Activated CD4-positive, alpha-beta T cell treated with anti-CD3 and anti-CD28 coated beads, Interleukin-2, amount 50 U/mL, for 1 hour (primary cell): ENCODE data around the gene FARP1.

Experiments
- DNase-seq: peaks from one replicate; pipeline ENCODE4 v3.0.0-alpha.2; 2020

Gene FARP1

DNA sequence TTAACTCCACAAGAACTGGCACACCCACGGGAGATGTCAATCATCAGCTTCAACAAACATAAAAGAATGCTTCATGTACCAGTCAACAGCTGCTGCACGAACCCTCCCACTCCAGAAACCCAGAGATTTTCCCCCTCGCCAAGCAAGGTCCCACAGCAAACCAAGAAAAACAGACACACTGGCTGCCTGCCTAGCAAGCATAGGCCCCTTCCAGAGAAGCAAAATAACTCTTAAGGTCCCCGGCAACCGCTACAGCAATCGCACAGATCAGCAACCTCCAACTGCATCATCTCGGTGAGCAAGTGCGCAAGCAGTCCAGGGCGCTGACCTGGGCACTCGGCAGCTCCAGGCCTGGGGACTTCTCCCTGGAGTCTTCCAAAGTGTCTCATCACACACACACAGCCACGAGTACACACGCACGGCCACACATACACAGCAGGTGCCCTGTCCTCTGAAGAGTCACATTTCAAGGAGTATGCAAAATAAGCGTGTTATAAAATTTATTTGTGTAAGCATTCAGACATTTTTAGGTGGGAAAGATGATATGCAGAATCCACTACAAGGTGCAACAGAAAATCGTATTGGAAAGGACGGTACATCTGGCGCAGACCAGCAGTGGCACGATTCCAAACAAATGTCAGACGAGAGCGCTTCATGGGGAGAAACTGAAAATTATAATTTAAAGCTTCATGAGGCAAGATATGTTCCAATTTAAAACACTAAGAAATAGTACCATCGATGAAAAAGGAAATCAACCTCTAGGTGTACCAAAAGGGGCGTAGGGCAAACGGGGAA lies 309.0 kb downstream of the FARP1 start:
- no peak for DNase-seq

DNA sequence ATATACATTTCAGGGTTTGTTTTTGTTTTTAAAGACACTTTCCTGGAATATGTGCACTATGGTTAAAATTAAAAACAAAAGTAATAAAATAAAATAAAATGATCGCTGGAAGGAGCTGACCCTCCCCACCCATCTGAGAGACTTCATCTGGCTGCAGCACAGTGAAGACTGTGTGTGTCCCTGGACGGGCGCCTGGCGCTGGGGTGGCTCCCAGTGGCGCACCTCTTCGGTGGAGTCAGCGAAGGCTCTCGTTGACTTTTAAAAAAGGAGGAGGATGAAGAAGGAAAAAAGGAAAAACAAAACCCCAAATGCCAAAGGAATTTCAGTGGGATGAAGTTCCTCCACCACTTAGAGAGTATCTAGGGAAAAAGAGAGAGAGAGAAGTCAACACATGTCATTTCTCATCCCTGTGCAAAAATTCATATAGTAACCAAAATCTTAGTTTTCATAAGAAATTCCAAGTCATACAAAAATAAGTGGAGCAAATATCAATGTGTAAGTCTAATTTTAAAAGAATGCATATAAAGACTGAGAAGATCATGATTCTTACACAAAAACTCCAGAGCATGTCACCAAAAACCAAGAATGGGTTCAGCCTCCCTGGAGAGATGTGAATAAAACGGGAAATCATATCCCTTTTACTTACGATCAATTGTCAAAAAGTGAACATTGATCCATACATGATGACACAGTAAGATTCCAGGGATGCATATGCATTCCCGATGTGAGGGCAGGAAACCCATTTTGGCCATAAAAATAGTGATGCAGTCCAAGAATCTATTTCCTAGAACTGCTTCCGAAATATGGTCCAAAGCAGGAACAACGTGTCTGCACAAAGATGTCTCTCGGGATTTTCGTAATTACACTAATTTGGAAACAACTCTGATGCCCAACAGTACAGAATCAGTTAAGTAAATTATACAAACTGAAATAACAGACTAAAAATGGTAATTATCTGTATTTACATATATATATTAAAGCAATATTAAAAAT lies 310.3 kb downstream of the FARP1 start:
- DNase-seq: no peak

DNA sequence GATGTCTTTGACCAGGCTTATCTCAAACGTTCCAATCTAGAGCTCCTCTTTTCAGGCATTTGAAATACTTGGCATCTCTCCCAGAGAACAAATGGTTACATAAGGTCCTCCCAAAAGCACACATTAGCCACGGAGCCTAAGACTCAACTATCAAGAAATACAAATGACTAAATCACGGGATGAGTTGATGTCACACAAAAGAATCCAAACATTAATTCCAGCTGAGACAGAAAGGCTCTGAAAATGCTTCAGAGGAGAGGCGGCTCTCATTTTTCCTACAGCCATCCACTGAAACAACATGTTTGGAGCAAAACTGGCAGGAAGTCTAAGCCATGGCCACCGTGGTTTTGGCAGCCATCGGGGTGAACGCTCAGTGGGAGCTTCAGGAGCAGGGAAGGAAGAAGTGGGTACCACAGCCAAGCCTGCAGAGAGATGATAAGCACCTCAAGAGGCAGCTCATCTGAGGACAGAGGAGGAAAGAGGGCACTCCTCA lies 311.5 kb downstream of the FARP1 start:
- no peak for DNase-seq

DNA sequence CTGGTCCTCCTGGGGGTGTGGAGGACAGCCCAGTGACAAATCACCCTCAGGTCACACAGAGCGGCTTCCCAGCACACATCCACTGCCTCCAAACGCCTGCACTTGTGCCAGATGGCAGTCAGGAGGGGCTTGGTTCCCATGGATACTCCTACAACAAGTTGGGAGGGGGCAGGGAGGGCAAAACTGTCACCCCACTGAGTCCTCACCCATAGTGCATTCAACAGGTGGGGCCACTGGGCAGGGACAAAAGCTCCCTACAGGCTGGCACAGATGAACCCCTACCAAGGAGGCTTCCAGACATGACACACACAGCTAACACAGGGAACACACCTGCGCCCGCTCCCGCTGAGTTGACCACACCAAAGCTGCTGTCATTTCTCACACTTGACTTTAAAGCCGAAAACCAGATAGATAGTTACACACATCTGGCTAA lies 313.5 kb downstream of the FARP1 start:
- no peak for DNase-seq

DNA sequence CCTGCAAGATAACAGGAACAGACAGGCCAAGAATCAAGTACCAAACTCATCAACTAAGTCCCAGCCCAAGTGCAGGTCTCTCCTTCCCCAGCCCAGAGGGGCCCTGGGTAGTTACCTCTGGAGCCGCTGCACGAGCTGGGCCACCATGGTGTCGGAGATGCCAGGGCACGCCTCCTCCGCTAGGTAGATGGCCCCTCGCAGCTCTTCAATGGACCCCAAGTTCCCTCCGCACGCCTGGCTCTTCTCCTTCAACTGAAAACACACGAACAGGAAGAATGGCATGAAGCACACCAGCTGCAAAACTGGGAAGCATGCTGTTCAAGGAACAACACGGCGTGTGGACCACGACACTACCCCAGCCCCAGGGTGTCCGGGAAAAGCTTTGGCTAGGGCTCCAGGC lies 314.2 kb downstream of the FARP1 start:
- DNase-seq: no peak

DNA sequence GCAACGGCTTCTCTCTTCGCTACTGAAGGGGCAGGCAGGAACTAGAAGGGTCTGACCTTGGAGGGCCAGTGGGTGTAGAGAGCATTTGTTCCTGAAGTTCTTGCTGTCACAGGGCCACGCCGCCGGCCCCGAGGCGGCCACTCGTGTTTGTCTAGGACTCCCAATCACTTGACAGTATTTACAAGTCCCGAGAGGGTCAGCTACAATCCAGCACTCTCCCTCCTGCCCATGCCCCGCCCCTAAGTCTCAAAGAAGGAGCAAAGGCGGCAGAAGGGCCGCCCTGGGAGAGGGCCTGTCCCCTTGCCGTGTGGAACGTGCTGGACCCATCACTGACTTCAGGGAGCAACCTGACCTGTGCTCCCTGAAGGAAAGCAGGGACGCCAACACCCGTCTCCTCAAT lies 315.5 kb downstream of the FARP1 start:
- no peak for DNase-seq

DNA sequence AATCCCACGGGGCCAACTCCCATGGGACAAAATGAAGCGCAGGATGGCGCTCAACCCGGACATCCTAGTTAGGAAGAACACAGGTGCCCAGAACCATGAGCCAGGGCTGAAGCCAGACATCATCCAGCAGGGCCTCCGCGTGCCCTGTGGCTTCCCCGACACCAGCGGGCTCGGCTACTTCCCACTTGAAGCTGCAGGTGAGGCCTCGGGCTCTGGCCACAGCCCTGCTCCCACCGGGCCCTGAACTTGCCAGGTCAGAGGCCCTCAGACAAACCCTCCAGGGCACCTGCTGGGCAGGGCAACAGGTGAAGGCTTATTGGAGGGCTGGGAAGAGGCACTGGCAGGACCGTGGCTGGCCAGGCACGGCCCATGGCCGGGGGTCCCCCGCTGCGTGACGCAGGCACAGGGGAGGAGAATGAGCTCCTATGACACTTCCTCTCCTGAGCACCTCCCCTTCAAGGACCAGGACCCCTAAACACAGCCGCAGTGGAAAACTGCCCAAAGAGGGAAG lies 316.3 kb downstream of the FARP1 start:
- no peak for DNase-seq

DNA sequence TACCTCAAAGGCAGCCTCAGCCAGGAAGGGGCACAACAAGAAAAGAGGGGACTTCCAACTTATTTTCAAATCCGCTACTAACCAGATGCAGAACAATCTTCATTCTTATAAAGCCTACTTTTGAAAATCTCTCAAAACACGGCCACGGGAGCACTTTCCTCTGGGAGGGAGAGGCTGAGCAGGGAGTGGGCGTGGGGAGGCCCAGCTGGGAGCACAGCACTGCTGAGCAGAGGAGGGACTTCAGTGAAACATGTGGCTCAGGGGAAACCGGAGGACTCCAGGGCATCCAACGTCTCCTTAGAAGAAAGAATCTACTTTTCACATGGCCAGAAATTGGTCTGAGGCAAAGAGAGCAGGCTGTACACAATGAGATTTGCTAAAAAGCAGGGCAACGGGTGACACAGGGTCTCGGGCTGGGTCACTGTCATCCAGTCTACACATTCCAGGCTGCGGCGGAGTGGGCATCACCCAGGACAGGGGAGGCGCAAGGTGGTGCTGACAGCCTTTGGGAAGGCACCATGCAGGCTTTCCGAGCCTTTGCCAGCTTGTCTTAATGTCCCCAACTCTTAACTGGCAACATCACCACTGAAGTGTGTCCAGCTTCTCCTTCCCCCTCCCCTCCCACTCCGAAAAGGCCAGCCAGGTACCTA lies 317.0 kb downstream of the FARP1 start:
- no peak for DNase-seq

DNA sequence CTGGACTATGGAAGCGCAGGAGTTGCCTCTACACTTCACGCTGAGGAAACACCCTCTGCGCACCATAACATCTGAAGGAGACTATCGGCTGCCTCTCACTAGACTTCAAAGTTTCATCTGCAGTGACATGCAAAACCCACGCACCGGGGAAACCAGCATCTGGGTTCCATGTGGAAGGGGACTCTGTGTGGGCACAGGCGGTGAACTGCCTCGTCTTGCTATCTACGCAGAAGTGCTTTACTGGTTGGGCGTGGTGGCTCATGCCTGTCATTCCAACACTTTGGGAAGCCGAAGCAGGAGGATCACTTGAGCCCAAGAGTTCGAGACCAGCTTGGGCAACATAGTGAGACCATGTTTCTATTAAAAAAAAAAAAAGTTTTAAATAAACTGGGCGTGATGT lies 317.6 kb downstream of the FARP1 start:
- no peak for DNase-seq

DNA sequence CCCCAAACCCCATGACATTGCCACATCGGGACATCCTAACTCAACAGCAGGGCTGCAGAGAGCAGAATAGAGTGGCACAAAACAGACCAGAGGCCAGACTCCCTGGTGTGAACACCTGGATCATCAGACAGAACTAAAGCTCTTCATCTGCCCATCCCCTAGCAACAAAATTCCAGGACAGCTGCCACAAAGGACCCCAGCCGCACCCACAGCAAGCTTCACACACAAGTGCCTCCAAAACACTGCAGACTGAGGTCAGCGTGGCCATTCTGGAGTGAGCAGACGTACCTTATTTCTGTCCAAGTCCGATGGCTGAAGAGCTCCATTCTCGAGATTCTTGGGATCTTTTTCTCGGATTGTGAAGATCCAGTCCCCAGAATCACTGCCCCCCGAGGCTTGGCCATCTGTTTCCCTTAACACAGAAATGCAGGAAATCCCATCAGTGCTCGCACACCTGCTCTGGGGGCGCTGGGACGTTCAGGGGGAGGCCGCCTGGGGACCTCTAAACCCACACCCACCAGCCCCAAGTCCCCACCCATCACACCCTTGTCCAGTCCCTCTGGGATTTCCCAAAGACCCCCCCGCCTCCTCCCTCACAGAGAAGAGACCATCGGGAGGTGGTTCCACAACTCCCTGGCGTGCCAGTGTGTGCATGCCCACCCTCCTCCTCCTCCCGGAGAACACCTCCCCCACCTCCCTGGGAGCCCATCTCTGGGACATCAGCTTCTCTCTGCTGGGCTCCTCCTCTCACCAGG lies 318.8 kb downstream of the FARP1 start:
- DNase-seq: no peak

DNA sequence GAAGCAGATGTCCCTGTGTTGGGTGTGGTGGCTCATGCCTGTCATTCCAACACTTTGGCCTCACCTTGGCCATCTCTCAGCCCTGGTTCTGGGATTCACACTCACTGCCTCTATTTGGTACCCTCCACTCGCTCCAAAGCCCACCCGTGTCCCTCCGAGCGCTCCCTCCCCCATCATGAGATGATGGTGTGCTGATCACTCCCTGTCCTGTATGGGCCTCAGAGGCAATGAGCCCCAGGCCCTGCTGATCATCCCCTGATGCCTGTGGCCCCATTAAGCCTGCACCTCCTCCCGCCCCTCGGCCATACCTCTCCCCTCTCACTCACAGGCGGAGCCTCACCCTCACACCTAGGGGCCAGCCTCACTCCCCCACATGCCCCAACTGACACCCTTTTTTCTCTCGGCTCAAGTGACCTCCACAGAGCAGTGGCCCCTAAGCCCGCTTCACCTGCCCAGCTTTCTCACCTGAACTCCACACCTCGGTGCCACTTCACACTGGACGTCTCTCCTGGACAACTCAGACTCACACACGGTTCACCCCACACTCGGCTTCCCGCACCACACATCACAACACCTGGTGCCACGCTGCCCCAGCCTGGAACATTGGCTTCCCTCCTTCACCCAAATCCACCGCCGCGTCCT lies 319.5 kb downstream of the FARP1 start:
- no peak for DNase-seq

DNA sequence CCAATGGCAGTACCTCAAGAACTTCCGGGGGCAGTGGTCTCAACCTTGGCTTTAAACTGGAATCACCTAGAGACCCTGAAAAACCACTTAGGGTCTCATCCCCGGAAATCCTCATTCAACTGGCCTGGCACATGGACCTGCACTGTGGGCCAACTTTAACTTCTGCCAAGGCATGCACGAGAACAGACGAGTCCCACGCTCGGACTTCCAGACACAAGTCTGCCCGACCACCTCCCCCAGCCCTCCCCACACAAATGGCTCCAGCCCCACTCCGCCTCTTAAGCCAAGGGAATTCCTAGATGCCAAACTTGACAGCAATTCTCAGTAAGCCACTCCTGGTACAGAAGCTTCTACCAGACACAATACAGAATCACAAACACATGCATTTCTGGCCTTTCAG lies 320.1 kb downstream of the FARP1 start:
- no peak for DNase-seq

DNA sequence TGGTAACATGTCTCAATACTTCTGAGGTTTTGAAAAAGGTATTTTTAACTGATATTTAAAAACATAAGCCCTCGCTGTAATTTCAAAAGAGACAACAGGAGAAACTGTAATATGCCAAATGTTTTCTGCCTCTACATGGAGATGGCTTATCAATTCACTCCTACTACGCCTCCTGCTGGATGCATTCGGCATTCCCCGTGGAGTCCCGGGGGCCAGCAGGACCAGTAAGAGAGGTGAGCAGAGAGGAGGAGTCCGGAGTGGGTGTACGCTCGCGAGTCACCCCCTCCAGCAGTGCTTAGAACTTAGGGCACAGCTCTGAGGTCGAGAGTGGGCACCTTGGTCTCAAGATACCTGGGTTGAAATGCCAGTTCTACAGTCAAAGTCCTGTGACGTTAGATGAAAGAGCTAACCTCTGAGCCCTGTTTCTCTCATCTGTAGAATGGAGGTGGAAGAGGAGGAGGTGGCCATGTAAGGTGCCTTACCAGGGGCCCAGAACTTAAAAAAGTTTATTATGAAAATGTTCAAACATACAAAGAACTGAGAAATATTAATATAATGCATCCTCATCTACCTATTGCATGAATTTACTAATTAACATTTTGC lies 323.8 kb downstream of the FARP1 start:
- peak; percentile 40 for DNase-seq

DNA sequence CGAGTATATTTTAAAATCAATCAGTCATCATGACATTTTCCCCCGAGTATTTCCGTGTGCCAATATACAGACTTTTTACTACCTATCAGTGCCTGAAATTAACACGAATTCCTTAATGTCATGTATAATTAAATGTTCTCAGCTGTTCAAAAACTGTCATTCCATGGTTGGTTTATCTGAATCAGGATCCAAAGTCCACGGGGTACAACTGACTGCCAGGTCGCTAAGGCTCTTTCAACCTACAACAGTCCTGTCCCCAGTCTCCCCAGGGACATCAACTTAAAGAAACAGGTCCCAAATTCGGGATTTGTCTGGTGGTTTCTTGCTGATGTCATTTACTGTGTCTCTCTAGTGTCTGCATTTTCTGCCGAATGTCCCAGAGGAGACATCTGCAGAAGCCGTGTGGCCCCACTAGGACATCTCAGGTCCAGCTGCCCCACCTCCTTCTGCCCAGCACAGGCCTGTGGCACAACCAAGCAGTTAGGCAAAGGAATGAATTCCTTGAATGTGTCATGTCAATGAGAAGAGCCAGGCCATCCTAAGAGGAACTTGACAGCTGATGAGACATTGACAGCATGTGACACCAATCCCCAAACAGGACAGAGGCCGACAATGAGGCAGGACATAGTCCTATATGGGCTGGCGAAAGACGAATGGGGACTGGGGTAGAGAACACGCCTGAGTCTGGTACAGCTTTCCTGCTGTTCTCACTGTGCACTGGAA lies 324.5 kb downstream of the FARP1 start:
- DNase-seq: no peak

DNA sequence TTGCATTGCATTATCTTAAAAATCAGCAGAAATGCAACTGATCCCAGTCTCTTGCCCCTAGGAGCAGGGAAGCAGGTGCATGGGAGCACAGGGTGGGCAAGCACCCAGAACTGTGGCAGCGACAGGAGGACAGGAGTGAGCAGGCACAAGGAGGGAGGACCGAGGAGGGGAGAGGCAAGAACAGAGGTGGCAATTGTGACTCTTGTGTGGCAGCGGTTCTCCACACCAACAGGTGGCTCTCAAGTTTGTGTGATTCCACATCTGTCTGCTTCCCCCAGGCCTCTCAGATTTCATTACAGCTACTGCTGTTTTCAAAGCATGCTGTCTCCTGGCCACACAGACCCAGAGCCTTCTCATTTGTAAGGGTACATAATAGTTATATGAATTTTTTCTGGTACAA lies 325.5 kb downstream of the FARP1 start:
- DNase-seq: no peak

DNA sequence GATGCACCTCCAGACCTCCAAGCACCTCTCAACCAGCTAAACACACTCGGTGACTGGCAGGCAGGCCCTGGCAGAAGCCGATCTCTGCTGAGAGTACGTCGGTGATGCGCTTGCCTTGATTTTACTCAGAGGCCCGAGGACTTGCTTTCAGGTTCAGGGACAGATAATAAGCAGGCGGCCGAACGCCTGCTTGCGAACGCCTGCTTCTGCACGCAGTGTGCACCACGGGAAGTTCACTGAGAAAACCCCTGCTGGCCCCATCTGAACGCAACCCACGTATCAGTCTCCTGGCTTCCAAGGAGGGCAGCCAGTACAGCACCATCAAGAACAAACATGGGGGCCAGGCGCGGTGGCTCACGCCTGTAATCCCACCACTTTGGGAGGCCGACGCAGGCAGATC lies 326.0 kb downstream of the FARP1 start:
- no peak for DNase-seq

DNA sequence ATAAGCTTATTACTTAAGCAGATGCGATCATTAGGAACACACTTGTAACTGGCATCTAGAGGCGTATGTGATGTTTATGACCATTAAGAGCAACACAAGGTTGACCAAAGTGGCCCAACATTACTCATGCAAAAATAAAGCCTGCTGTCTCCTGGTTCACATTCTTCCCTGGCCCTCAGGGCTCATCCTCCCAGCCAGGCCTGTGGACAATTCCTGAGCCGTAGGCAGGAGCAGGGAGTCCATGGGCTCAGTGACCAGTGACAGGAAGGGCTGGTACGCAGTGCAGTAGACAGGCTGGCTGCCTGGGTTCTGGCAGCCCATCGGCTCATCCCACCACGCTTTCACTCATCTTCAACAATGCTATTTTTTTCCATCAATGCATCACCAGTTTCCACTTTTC lies 328.0 kb downstream of the FARP1 start:
- no peak for DNase-seq

DNA sequence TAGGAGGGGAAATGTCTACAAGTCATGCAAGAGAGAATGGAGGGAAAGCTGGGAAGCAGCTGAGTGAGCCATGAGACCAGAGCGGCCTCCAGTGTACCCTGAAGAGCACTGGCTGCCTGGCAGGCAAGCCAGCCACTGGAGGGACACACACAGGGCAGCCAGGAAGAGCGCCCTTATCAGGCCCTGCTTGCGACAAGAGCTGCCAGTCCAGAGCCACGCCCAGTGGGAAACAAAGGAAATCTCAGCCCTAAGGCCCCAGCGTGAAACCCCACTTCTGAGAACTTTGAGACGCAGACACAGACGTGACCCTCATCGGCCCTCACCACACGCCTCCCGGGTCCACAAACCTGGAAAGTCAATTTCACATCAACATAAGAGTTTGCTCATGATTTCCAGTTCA lies 329.0 kb downstream of the FARP1 start:
- DNase-seq: no peak

DNA sequence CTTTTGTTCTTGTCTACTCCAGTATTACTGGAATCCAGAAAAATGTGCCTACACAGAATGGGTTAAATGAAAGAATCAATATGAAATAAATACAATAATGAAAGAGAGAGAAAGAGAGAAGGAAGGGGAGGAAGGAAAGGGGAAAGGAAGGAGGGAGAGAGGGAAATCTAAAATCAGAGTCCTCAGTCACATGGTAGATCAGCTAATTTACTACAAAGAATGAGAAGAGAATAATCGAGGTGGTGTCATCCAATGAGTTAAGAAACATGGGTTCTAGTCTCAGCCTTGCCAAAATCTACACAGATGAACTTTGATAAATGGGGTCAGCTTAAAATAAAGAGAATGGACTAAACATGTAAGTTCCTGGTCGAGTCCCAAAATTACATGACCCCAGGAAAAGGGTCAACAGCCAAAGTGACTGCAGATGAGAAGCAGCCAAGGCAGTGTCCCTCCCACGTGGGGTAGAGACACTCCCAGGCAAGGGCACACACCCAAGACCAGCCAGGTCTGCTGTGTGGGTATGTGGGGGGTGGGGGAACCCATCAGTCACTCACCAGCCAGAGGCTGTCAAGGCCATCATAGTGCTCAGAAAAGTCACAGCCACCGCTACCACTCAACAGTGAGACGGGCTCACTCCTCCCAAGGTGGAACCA lies 330.4 kb downstream of the FARP1 start:
- no peak for DNase-seq

DNA sequence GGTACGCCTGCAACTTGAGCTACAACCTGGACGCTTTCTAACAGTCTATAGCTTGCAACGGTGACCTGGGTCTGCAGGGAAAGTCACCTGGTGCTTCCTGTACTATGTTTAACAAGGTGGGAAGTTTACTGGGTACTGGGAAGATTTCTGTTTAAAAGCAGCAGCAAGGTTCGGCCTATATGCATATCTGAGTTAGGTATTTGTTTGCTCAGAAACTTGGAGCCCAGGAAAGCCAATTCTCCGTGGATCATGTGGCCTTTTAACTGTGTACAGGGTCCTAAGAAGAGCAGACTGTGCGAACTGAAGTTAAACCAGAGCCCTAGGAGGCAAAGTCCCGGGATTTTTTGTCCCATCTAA lies 330.9 kb downstream of the FARP1 start:
- no peak for DNase-seq
